MG63 (cell line): ENCODE data around the gene LPA. TPM values are rescaled to one million over a fixed set of nuclear protein-coding genes. Genes with fewer than 3 reads are reported as not detected.

Source experiments
- DNase-seq: peaks from one replicate; pipeline ENCODE4 v3.0.0-alpha.2; 2020
- H3K27me3 ChIP-seq: fragments of 250-450 bp; sonication (Bioruptor Pico); 2 replicates; pipeline ENCODE4 v1.5.1; 2020; ENCODE audit warnings: mild to moderate bottlenecking, moderate library complexity
- H3K36me3 ChIP-seq: fragments of 250-450 bp; sonication (Bioruptor Pico); 2 replicates; pipeline ENCODE4 v1.5.1; 2020; ENCODE audit warnings: mild to moderate bottlenecking, moderate library complexity
- H3K4me3 ChIP-seq: fragments of 250-450 bp; sonication (Bioruptor Pico); 2 replicates; pipeline ENCODE4 v1.5.1; 2020; ENCODE audit warnings: mild to moderate bottlenecking, moderate library complexity
- H3K9me3 ChIP-seq: fragments of 250-450 bp; sonication (Bioruptor Pico); 2 replicates; pipeline ENCODE4 v1.5.1; 2020; ENCODE audit warnings: mild to moderate bottlenecking, moderate library complexity
- total RNA-seq: library from RNA; depleted of rRNA; stranded (reverse); fragments of >200 nt; shearing (Covaris generic); gene quantifications from 2 replicates; pipeline ENCODE4 v1.2.3, GENCODE V29; 2014; ENCODE audit warnings: low replicate concordance; rRNA removed

Gene LPA
- total RNA-seq, 1 experiment from 2014 or later, result not detected

DNA sequence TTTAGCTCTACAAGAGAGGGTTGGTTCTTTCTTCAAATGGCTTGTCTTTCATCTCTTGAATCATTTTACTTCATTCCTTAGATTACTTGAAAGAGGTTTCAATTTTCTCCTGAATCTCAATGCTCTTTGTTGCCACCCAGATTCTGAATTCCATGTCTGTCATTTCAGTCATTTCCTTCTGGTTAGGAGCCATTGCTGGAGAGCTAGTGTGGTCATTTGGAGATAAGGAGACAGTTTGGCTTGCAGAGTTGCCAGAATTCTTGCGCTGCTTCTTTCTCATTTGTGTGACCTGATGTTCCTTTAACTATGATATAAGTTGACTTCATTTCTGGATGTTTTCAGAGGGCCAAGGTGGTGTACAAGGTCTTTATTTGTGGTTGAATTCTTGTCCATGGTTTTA lies 158.1 kb downstream of the LPA start:
- no peaks in the 10 kb centered on the region for H3K36me3 ChIP-seq
- no peak for DNase-seq

DNA sequence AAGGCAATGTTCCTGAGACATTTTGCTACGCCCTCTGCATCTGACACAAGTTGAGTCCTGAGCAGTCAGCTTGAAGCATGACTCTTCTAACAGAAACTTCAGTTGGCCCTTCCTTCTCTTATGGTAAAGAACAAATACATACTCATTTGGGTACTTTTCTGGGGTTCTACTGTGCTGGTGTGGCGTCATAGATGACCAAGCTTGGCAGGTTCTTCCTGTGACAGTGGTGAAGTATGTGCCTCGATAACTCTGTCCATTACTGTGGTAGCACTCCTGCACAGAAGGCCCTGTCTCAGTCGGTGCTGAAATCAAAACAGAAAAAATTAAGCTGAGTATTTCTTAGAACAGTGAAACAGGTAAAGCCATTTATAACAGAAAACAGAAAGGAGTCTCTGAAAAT lies 163.4 kb downstream of the LPA start:
- Histone ChIP-seq H3K9me3 (no peaks in the 10 kb centered on the region), H3K4me3 (no peak overlapping the region), H3K36me3 (no peaks in the 10 kb centered on the region), H3K27me3 (no peaks in the 10 kb centered on the region)
- no peak for DNase-seq

More for the DNA sequence above, 158.1 kb downstream of the LPA start:
- Histone ChIP-seq H3K4me3 (no peak overlapping the region), H3K27me3 (no peaks in the 10 kb centered on the region), H3K9me3 (no peaks in the 10 kb centered on the region)

DNA sequence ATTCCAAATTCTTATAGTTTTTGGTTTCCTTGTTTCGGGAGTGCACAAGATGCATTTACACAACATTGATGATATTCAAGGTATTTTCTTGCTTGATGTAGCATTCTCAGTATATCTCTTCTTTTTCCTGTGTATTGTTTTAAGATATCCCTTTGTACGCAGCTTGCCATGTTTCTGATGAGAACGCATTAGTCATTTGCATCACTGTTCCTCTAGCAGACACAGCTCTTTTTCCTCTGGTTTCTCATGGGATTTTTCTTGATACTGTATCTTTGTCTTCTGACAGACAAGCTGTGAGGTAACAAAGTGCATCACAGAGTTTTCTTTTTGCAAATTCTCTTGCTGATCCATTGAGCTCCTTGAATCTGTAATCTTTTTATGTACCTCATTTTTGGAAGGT lies 169.5 kb downstream of the LPA start:
- DNase-seq, result no peak

GRCh38 chr6:160489091-160489490 lies 175.0 kb downstream of the LPA start:
- H3K4me3 ChIP-seq, result no peak overlapping the region
- DNase-seq, result no peak
- H3K9me3 ChIP-seq, result no peaks in the 10 kb centered on the region
- no peaks in the 10 kb centered on the region for H3K27me3 ChIP-seq
- no peaks in the 10 kb centered on the region for H3K36me3 ChIP-seq

More for the DNA sequence above, 169.5 kb downstream of the LPA start:
- H3K4me3 ChIP-seq, result no peak overlapping the region
- no peaks in the 10 kb centered on the region for H3K27me3 ChIP-seq
- no peaks in the 10 kb centered on the region for H3K9me3 ChIP-seq
- H3K36me3 ChIP-seq, result no peaks in the 10 kb centered on the region

DNA sequence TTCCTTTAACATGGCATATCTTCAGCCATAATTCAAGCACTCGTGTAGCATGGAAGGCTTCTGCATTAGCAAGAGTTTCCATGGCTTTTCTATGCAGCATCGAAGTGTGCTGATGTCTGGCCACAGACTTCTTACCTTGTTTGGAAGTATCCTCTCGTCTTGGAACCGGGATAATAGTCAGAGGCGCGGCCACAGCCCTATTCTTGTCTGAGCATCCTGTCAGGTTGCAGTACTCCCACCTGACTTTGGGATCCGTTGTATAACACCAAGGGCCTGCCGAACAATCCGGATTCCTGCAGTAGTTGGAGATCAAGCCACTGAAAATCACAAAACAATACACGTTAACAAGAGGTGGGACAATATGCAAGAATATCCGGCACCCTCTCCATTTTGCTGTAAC lies 177.0 kb downstream of the LPA start:
- H3K4me3 ChIP-seq, result no peak overlapping the region
- no peaks in the 10 kb centered on the region for H3K27me3 ChIP-seq
- no peaks in the 10 kb centered on the region for H3K36me3 ChIP-seq
- H3K9me3 ChIP-seq, result no peaks in the 10 kb centered on the region
- DNase-seq, result no peak

Other genes with a start within 250 kb of the LPA start
- gene PLG, start 38.0 kb upstream of the LPA start, total RNA-seq, result not detected in 2 replicates